SIG-M5 treated with dmso at 0.1 percent for 504 hours (cell line): Measurements from ENCODE around the gene HRC.

ENCODE experiments used
- DNase-seq: peaks from one replicate; lab custom pipeline; 2025; ENCODE audit not compliant: unreplicated experiment; lab: John Stamatoyannopoulos, UW

HRC gene

DNA sequence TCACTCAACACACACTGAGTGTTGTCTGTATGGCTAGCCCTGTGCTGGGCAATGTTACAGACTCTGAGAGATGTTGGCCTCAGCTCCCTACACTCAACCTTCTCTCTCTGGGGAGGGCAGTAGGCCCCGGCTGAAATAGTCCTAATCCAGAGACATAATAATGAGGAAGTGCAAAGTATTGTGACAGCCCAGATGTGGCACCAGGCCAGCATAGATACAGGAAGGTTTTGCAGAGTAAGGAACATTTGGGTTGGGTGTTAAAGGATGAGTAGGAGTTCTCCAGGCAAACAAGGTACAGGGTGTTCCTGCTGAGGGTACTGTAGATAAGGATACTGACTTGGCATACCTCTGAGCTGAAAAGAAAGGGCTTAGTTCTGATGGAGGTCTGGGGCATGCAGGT, 38.7 kb downstream of the HRC start:
- peak; percentile 70 for DNase-seq

DNA sequence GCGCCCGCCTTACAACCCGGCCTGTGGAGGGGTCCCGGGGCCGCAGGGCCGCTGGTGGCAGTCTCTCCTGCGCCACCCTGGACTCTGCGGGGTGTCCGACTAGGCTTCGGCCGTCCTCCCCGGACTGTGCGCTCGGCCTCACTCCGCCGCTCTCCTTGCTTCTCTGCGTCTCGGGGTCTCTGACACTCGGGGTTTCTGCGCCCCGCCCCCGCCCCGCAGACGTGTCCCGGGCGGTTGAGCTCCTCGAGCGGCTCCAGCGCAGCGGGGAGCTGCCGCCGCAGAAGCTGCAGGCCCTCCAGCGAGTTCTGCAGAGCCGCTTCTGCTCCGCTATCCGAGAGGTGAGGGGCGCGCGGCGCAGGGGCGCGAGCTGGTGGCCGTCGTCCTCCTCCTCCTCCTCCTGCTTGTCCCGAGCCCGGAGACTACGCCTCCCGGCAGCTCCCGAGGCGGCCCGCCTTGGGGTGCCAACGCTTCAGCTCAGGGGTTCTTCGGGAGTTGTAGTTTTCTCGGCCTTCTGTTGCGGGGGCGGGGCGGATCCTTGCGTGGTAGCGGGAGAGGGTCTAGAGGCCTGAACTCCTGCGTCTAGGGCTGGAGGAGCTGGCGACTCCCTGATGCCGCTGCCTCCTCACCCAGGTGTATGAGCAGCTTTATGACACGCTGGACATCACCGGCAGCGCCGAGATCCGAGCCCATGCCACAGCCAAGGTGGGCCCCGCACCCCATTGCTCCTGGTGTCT, 40.4 kb downstream of the HRC start:
- DNase-seq = no peak

DNA sequence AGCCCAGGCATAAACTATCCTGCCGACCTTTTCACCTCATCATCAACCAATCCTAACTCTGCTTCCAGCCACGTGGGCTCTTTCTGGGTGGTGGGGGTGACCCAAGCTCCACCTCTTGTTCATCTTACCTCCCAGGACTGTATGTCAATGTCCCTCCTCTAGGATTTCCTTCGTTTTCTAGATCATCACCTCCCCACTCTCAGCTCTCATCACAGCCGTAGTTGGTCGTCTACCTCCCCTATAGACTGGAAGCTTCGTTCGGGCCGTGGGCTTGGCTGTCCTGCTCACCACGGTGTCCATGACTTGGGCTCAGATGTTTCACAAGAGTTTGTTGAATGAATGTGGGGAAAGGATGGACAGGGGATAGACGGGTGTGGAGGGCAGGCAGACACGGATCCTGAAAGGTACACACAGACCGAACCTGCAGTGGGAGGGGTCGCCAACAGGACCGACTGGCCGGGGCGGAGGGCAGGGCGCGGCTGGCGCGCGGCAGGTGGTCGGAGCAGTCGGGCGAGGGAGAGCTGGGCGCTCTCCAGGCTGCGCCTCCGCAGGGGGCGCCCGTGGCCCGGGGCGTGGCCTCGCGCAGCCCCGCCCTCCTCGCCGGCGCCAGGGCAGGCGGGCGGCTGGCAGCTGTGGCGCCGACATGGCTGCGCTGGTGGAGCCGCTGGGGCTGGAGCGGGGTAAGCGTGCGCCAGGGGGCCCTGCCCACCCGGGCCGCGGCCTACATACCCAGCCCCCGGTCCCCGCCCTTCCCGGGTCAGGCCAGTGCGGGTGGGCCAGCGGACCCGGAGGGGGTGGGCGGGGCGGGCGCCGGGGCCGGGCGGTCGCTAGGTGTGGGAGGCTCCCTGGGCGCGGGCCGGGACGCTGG, 41.2 kb downstream of the HRC start, which contains the start of gene LIN7B:
LIN7B (plus strand) TSS at position 609 of the 868 bp plus-strand sequence; CDS start at position 644, 35 bp downstream.
- peak; percentile 64 for DNase-seq

DNA sequence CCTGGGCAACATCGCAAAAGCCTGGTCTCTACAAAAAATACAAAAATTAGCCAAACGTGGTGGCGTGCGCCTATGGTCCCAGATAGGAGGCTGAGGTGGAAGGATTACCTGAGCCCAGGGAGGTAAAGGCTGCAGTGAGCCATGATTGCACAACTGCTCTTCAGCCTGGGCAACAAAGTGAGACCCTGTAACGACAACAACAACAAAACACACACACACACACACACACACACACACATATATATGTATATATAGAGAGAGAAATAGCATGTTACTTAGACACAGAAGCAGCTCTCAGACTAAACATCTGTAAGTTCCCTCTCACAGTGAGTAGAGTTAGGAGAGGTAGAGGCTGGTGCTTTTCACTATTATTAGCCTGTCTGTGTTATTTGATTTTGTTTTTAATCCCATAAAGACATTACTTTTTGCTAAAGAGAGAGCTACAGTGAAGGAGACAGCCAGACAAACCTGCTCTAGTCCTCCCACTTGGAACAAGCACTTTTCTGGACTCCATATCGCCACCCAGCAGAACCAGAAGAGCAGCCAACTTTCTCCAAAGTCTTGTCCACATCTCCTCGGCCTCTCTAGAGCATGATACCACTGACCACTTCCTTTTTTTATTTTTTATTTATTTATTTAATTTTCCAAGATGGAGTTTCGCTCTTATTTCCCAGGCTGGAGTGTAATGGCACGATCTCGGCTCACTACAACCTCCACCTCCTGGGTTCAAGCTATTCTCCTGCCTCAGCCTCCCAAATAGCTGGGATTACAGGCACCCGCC, 43.8 kb downstream of the HRC start:
- no peak for DNase-seq

DNA sequence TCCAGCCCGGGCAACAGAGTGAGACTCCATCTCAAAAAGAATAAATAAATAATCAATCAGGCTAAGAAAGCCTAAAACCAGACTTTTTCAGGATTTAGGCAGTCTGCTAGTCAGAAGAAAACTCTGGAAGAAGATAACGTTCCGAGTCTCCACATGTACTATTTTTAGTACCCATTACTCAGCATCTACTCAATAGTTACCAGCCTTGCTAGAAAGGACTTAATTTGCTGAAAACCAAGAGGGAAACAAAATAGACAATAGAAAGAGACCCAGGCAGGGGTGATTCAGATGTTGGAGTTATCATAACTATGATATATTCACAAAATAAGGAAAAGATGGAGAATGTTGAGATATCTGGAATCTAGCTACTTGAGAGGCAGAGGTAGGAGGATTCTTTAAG, 44.6 kb downstream of the HRC start:
- no peak for DNase-seq

DNA sequence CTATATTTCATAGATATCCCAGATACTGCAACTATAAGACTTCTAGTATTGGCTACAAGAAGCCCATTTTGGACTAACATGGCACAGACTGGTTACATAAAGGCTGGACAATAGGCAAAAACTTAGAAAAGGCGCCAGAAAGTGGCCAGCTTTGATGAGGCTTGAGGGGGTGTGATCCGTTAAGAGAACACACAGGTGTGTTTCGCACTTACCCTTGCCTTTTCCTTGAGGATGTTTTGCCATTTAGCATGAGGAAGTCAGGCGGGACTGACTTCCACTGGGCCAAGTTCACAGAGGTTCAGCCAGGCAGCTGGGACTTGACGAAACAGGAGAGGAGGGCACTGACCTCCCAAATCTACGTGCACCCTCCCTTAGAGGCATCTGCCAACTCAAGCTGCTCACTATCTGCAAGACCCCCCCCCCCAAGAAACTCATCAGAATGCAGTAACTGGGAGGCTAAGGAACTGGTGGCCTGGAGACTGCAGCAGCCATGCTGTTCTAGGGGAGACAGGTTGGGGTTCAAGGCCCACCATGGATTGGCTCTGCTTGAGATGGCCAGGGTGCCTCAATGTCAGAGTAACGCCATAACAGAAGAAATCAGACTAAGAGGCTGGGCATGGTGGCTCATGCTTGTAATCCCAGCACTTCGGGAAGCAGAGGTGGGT, 45.5 kb downstream of the HRC start:
- no peak for DNase-seq

DNA sequence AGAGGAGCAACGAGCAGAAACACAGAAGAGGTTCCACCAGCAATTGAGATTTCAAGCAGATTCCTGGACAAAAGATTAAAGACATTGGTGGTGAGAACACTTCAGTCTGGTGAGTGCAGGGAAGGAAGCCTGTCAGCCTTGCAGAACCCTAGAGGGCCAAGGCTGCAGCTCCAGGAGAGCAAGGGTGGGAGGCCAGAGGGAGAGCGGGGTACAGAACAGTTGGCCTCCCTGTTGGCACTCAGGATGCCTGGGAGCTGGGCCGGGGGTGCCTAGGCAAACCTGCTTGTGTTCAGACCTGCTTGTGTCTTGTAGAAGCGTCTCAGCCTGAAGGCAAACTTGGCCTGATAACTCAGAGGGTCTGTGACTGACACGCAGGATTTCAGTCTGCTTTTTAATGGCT, 46.1 kb downstream of the HRC start:
- no peak for DNase-seq

DNA sequence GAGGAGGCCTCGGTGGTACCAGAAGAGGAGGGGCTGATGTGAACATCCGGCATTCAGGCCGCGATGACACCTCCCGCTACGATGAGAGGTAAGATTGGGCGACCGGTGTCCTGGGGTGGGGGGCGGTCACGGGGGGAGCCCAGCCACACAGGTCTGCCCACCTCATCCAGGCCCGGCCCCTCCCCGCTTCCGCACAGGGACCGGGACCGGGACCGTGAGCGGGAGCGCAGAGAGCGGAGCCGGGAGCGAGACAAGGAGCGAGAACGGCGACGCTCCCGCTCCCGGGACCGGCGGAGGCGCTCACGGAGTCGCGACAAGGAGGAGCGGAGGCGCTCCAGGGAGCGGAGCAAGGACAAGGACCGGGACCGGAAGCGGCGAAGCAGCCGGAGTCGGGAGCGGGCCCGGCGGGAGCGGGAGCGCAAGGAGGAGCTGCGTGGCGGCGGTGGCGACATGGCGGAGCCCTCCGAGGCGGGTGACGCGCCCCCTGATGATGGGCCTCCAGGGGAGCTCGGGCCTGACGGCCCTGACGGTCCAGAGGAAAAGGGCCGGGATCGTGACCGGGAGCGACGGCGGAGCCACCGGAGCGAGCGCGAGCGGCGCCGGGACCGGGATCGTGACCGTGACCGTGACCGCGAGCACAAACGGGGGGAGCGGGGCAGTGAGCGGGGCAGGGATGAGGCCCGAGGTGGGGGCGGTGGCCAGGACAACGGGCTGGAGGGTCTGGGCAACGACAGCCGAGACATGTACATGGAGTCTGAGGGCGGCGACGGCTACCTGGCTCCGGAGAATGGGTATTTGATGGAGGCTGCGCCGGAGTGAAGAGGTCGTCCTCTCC, 47.4 kb downstream of the HRC start:
- no peak for DNase-seq

DNA sequence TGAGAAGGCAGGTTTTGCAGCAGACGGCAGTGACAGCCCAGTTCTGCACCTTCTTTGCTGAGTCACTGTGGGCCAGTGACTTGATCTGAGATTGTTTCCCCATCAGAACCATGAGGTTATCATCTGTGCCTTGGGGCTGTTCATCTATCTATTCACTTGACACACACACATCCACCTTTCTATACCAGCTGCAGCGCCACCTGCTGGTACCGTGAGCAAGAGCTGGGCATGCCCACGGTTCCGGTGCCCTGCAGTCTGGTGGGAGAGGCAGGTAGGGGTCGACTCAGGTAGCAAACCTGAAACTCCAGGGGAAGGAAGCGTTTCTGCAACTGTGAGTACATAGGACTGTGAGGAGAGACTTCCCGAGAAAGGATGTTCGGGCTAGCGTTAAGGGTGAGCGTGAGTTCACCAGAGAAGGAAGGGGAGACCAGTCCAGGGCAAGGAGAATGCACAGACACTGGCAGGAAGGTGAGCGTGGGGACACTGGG, 48.5 kb downstream of the HRC start:
- DNase-seq = peak; percentile 31

DNA sequence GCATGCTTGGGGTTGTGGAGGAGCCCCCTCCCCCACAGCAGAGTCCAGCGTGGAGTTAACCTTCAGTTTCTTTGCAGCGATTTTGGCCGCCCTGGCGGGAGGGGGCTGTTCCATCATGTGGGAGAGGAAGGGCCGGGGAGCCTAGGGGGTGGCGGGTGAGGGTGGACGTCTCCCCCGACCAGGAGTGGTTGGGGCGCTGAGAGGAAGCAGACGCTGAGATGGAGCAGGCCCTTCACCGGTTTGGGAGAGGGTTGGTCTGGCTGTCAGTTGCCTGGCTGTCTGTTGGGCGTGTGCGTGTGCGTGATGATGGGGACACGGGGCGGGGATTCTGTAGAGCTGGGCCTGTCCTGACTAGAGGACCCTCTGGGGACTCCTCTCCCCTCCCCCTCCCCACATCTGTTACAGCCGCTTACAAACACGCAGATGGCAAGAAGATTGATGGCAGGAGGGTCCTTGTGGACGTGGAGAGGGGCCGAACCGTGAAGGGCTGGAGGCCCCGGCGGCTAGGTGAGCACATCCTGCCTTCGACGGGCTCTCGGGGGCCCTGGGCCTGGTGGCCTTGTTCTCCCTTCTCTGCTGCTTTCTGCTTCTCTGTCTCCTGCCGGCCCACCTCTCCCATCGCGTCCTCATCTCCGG, 50.8 kb downstream of the HRC start:
- no peak for DNase-seq

DNA sequence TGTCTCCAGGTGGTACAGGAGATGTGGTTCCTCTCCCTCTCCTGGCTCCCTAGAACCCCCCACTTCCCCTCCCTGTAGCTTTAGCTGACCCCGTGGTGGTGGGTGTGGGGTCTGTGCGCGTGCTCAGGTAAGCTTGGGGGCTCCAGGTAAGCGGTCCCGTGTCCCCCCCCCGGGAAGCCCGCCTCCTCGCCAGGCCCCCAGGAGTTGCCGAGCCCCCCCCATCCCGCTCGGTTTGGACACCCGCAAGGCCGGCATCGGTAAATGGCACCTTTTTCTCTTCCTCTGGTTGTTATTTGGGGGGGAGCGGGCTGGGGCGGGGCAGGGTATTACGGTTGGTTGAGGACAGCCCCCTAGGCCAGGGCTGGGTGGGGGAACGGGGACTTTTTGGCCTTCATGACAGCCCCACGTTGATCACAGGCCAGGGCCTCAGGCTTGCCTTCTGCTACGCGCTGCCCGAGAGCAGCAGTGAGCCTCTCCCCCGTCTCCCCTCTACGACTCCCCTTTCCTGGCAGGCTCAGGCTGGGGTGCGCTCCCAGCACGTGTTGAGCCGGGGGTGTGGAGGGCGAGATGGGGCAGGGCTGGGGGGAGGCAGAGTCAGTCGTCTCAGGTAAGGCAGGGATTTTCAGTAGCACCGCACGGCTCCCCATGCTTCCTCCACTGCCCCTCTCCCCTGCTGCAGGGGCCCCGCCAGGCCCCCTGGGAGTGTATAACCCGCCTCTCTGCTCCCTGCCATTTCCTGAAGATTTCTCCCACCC, 51.7 kb downstream of the HRC start:
- DNase-seq = no peak

DNA sequence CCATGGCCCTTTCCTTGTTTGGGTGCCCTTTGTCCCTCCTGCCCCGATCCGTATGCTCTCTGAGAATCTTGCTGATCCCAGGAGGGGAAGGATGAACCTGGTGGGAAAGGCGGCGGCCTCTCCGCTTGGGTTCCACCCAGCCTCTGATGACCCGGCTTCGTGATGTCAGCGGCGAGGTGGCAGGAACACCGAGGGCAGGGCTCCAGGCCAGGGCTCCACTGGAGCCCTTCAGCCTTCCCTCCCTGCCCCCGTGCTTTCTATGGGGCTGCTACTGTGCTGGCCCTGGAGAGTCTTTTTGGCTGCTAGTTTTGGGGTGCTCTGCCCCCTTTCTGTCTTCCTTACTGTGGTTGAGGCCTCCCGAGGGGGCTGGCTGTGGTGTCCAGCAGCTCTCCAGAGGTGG, 52.9 kb downstream of the HRC start:
- no peak for DNase-seq
